H1 (cell line): ENCODE results near the gene ARMC9. TPM values are rescaled to one million over a fixed set of nuclear protein-coding genes. Genes with fewer than 3 reads are reported as not detected.

ENCODE experiments used
- CTCF ChIA-PET: fragments of 300-600 bp; sonication (Branson Sonifier 250); formaldehyde crosslinking; loops from one replicate; lab custom pipeline; 2021; ENCODE audit not compliant: partially characterized antibody; lab: Charles Lee
- POLR2A ChIA-PET: fragments of 300-600 bp; sonication (Branson Sonifier 250); formaldehyde crosslinking; loops from one replicate; lab custom pipeline; 2021; ENCODE audit warnings: inconsistent platforms; ENCODE audit not compliant: partially characterized antibody; lab: Charles Lee
- DNase-seq, 2 experiments: peaks; one replicate each; pipeline versions ENCODE4 v3.0.0 to v3.0.0-alpha.2; 2010 to 2022; ENCODE audit warnings: low spot score in 2 of 2, low read depth in 1 of 2, mixed read lengths in 1 of 2
- FAIRE-seq: peaks from 2 replicates; lab custom pipeline; 2011; peaks lifted over from hg19 to GRCh38; lab: Jason Lieb, UNC
- H2AFZ ChIP-seq: 2 replicates; pipeline ENCODE4 v1.8.1; 2012; ENCODE audit warnings: low read length, inconsistent platforms
- H2AK5ac ChIP-seq: 2 replicates; pipeline ENCODE4 v1.6.1; 2013; ENCODE audit warnings: low read depth, low read length
- H2BK120ac ChIP-seq: replicated peaks from 2 replicates; pipeline ENCODE3; 2013; ENCODE audit warnings: low read depth, low read length, inconsistent platforms
- H2BK12ac ChIP-seq: 2 replicates; pipeline ENCODE4 v1.6.1; 2013; ENCODE audit warnings: low read depth, low read length
- H2BK15ac ChIP-seq: 2 replicates; pipeline ENCODE4 v1.6.1; 2013; ENCODE audit warnings: low read length
- H2BK20ac ChIP-seq: 2 replicates; pipeline ENCODE4 v1.6.1; 2013; ENCODE audit warnings: low read length
- H2BK5ac ChIP-seq: 2 replicates; pipeline ENCODE4 v1.6.1; 2013; ENCODE audit warnings: low read depth, low read length
- H3K14ac ChIP-seq: 2 replicates; pipeline ENCODE4 v1.6.1; 2013; ENCODE audit warnings: inconsistent platforms; ENCODE audit not compliant: insufficient read length
- H3K18ac ChIP-seq: 2 replicates; pipeline ENCODE4 v1.6.1; 2013; ENCODE audit warnings: low read length; ENCODE audit errors: extremely low read depth
- H3K23ac ChIP-seq: 2 replicates; pipeline ENCODE4 v1.6.1; 2013; ENCODE audit warnings: inconsistent platforms; ENCODE audit not compliant: insufficient read length
- H3K23me2 ChIP-seq: 2 replicates; pipeline ENCODE4 v1.6.1; 2013; ENCODE audit warnings: low read depth, low read length
- H3K27ac ChIP-seq: 2 replicates; pipeline ENCODE4 v1.6.1; 2011; ENCODE audit warnings: low read depth, low read length, inconsistent platforms
- H3K27me3 ChIP-seq, 4 experiments: replicated peaks in 1 of 4; 1 replicate in 1 of 4; 2 replicates in 3 of 4; pipeline versions ENCODE4 v1.6.1 to v1.8.1; 2011 to 2013; ENCODE audit warnings: low read length in 3 of 4, mild to moderate bottlenecking in 3 of 4, inconsistent platforms in 2 of 4, mixed read lengths in 2 of 4, moderate library complexity in 1 of 4; ENCODE audit not compliant: control insufficient read depth in 3 of 4, insufficient read depth in 3 of 4; ENCODE audit errors: extremely low read depth in 1 of 4
- H3K36me3 ChIP-seq, 4 experiments: 2 replicates each; pipeline versions ENCODE4 v1.6.1 to v1.8.1; 2011 to 2013; ENCODE audit warnings: mild to moderate bottlenecking in 4 of 4, low read length in 3 of 4, moderate library complexity in 2 of 4, control low read depth in 1 of 4, inconsistent platforms in 1 of 4; ENCODE audit not compliant: insufficient read depth in 4 of 4, control insufficient read depth in 2 of 4
- H3K4ac ChIP-seq: replicated peaks from 2 replicates; pipeline ENCODE3; 2013; ENCODE audit warnings: low read length, low read depth, mixed read lengths, inconsistent platforms; ENCODE audit not compliant: insufficient read length
- H3K4me1 ChIP-seq, 4 experiments: replicated peaks in 1 of 4; 1 replicate in 1 of 4; 2 replicates in 3 of 4; pipeline versions ENCODE4 v1.6.1 to v1.8.1; 2011 to 2013; ENCODE audit warnings: low read length in 3 of 4, inconsistent platforms in 2 of 4, mixed read lengths in 1 of 4; ENCODE audit not compliant: insufficient read depth in 4 of 4, control insufficient read depth in 3 of 4
- H3K4me2 ChIP-seq, 2 experiments: 2 replicates each; pipeline versions ENCODE4 v1.6.1 to v1.8.1; 2011 to 2013; ENCODE audit warnings: low read depth in 2 of 2, low read length in 2 of 2, control low read depth in 1 of 2, inconsistent platforms in 1 of 2, mild to moderate bottlenecking in 1 of 2; ENCODE audit not compliant: insufficient read depth in 1 of 2
- H3K4me3 ChIP-seq, 4 experiments: fragments of 200-600, 300-600 bp in 1 of 4; sonication (generic), shearing (Covaris generic), sonication (Bioruptor Twin) in 1 of 4; 2 replicates each; pipeline versions ENCODE4 v1.5.1 to v1.8.1; 2011 to 2016; ENCODE audit warnings: low read length in 4 of 4, low read depth in 3 of 4, control low read depth in 2 of 4, inconsistent platforms in 2 of 4, mild to moderate bottlenecking in 2 of 4, mixed read lengths in 1 of 4, moderate library complexity in 1 of 4; ENCODE audit not compliant: insufficient read depth in 2 of 4; ENCODE audit errors: extremely low read depth in 1 of 4
- H3K56ac ChIP-seq: replicated peaks from 2 replicates; pipeline ENCODE3; 2013; ENCODE audit warnings: low read depth, mild to moderate bottlenecking, mixed read lengths, low read length, inconsistent platforms; ENCODE audit not compliant: insufficient read length
- H3K79me1 ChIP-seq: 2 replicates; pipeline ENCODE4 v1.6.1; 2013; ENCODE audit warnings: low read depth, low read length, control low read depth
- H3K79me2 ChIP-seq, 2 experiments: 2 replicates each; pipeline versions ENCODE4 v1.6.1 to v1.8.1; 2012 to 2013; ENCODE audit warnings: low read length in 2 of 2, mild to moderate bottlenecking in 2 of 2, inconsistent platforms in 1 of 2; ENCODE audit not compliant: insufficient read depth in 2 of 2, control insufficient read depth in 1 of 2
- H3K9ac ChIP-seq, 4 experiments: replicated peaks in 1 of 4; 1 replicate in 1 of 4; 2 replicates in 3 of 4; pipeline versions ENCODE4 v1.6.1 to v1.8.1; 2011 to 2013; ENCODE audit warnings: low read depth in 3 of 4, low read length in 3 of 4, control low read depth in 2 of 4, mild to moderate bottlenecking in 2 of 4, moderate library complexity in 2 of 4, inconsistent platforms in 1 of 4; ENCODE audit errors: extremely low read depth in 1 of 4
- H3K9me3 ChIP-seq, 2 experiments: 2 replicates each; pipeline versions ENCODE4 v1.6.1 to v1.8.1; 2012 to 2013; ENCODE audit warnings: mild to moderate bottlenecking in 2 of 2, moderate library complexity in 2 of 2, control low read depth in 1 of 2, inconsistent platforms in 1 of 2, low read depth in 1 of 2, low read length in 1 of 2, mixed read lengths in 1 of 2; ENCODE audit not compliant: insufficient read depth in 2 of 2
- H4K20me1 ChIP-seq, 2 experiments: replicated peaks in 1 of 2; 2 replicates each; pipeline versions ENCODE3 to v1.8.1; 2011 to 2013; ENCODE audit warnings: inconsistent platforms in 2 of 2, low read length in 2 of 2, mild to moderate bottlenecking in 1 of 2; ENCODE audit not compliant: insufficient read depth in 2 of 2, control insufficient read depth in 1 of 2
- H4K5ac ChIP-seq: 2 replicates; pipeline ENCODE4 v1.6.1; 2013; ENCODE audit warnings: low read length, low read depth, mixed read lengths, inconsistent platforms; ENCODE audit not compliant: insufficient read length
- H4K8ac ChIP-seq: 2 replicates; pipeline ENCODE4 v1.8.0; 2013; ENCODE audit warnings: mild to moderate bottlenecking, moderate library complexity, low read length, inconsistent platforms; ENCODE audit not compliant: insufficient read depth; ENCODE audit errors: extremely low read depth
- H4K91ac ChIP-seq: replicated peaks from 2 replicates; pipeline ENCODE3; 2013; ENCODE audit warnings: low read length, mixed read lengths, inconsistent platforms; ENCODE audit not compliant: insufficient read length
- CBX8 ChIP-seq: fragments of 300-800, 300-1000 bp; sonication (generic); IDR thresholded peaks from 2 replicates; pipeline ENCODE4 v1.7.1; 2016; ENCODE audit warnings: low read depth, low read length, borderline replicate concordance
- CEBPB ChIP-seq: IDR thresholded peaks from 2 replicates; pipeline ENCODE4 v1.6.1; 2012; ENCODE audit warnings: low read depth, low read length
- CTBP2 ChIP-seq: IDR thresholded peaks from 2 replicates; pipeline ENCODE4 v1.7.0; 2011; ENCODE audit warnings: borderline replicate concordance, mild to moderate bottlenecking, moderate library complexity, mixed read lengths, low read length; ENCODE audit not compliant: insufficient read depth, insufficient read length
- FOSL1 ChIP-seq: IDR thresholded peaks from 2 replicates; pipeline ENCODE4 v1.6.1; 2011; ENCODE audit warnings: mild to moderate bottlenecking, low read depth, low read length, moderate library complexity; ENCODE audit not compliant: insufficient read depth
- KDM1A ChIP-seq: fragments of 200-600, 300-600 bp; sonication (generic); IDR thresholded peaks from 2 replicates; pipeline ENCODE4 v1.7.1; 2016; ENCODE audit warnings: mild to moderate bottlenecking, low read length, borderline replicate concordance
- SP1 ChIP-seq: IDR thresholded peaks from 2 replicates; pipeline ENCODE4 v1.6.1; 2011; ENCODE audit warnings: low read depth, low read length
- SUZ12 ChIP-seq: fragments of 200-600 bp; sonication (generic); IDR thresholded peaks from 2 replicates; pipeline ENCODE4 v1.6.1; 2012; ENCODE audit warnings: mild to moderate bottlenecking, inconsistent platforms, low read length, moderate library complexity, mixed read lengths
- WGBS, 2 experiments: shearing (Covaris generic) in 1 of 2; methylation state at CpG; one replicate each; pipeline versions ENCODE4 v1.1.6 to v1.1.7; 2013 to 2015; ENCODE audit warnings: low lambda C conversion rate in 2 of 2, mixed read lengths in 2 of 2, inconsistent platforms in 1 of 2, low coverage in 1 of 2, missing lambda C conversion rate in 1 of 2; ENCODE audit not compliant: insufficient replicate concordance in 2 of 2, insufficient coverage in 1 of 2, insufficient read length in 1 of 2; ENCODE audit errors: extremely low coverage in 1 of 2, missing lambda C conversion rate in 1 of 2; 5-methylcytosine and 5-hydroxymethylcytosine counted together
- polyA plus RNA-seq, 7 experiments: library from polyadenylated mRNA; depleted of rRNA in 3 of 7; stranded (reverse) in 5 of 7; unstranded in 2 of 7; fragments of >200 nt in 5 of 7; fragments of 200-250 nt in 2 of 7; gene quantifications; 1 replicate in 5 of 7; 2 replicates in 1 of 7; 4 replicates in 1 of 7; pipeline versions ENCODE4 v1.2.1 to v1.2.3, GENCODE V29; 2011 to 2013; ENCODE audit warnings: missing spikeins in 2 of 7, mixed read lengths in 2 of 7
- total RNA-seq: library from RNA; stranded (reverse); fragmentation: NEBNext Ultra II Directional; extraction: Animal tissue kit (Norgen Biotek cat#: 25700); gene quantifications from 2 replicates; pipeline ENCODE4 v1.2.1, GENCODE V29; 2021
- TF ChIP-seq, protein P1 (sequence below), 3 experiments: IDR thresholded peaks; 1 replicate in 2 of 3; 2 replicates in 1 of 3; pipeline versions ENCODE4 v1.5.1 to v1.6.1; 2011; ENCODE audit warnings: low read length in 3 of 3, mild to moderate bottlenecking in 3 of 3, inconsistent platforms in 2 of 3, low read depth in 1 of 3, moderate library complexity in 1 of 3; ENCODE audit not compliant: insufficient read depth in 1 of 3; ENCODE audit errors: control extremely low read depth in 1 of 3
- TF ChIP-seq, protein P2 (sequence below): IDR thresholded peaks from 2 replicates; pipeline ENCODE4 v1.6.1; 2012; ENCODE audit warnings: low read length, inconsistent platforms

ARMC9 gene
- total and polyA plus RNA-seq, 2 of the 8 experiments (the other 6 are each of a cell fraction or from before 2014, with no cell fraction given) = 23.2 to 36.1 TPM

DNA sequence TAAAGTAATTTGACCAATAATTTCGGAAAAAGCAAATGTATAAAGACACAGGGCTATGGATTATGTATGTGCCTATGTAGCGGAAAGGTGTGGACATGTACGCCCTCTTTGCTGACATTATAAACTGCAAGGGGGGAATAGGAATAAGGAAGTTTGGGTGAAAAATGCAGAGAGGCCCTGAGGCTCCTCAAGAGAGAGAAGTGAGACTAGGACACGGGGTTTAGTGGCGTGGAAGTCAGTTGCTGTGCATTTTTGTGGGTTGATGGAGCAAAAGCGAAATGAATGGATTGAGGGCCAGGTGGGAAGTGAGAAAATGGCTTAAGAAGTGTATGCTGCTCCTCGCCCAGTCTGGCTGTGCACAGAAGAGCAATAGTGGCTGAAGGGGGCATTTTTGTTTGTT is 100.8 kb downstream of the ARMC9 start:
- H3K9ac ChIP-seq = no peak overlapping the region
- no peak overlapping the region for H3K4me3 ChIP-seq
- H2BK12ac ChIP-seq = no peak overlapping the region
- no peaks in the 10 kb centered on the region for H3K79me1 ChIP-seq
- 87% methylated on average over 7 of the region's 7 CpGs; no CpG with 5 or more reads in 1 of the 2 experiments for WGBS, 2 experiments
- H2BK15ac ChIP-seq = no peak overlapping the region
- H3K56ac ChIP-seq = no peak overlapping the region
- FAIRE-seq (no peak), DNase-seq (no peak)
- H3K18ac ChIP-seq = no peak overlapping the region
- H3K27ac ChIP-seq = no peak overlapping the region
- no peak overlapping the region for H2BK120ac ChIP-seq
- H3K4ac ChIP-seq = no peak overlapping the region
- no peak overlapping the region for H4K91ac ChIP-seq
- no peak overlapping the region for H4K5ac ChIP-seq
- H2BK5ac ChIP-seq = no peak overlapping the region
- H2AFZ ChIP-seq = no peak overlapping the region
- H2BK20ac ChIP-seq = no peak overlapping the region
- H2AK5ac ChIP-seq = no peak overlapping the region
- no peaks in the 10 kb centered on the region for H3K23me2 ChIP-seq
- H3K36me3 ChIP-seq = 0 out of 8 replicates have a peak, but pooled peaks cover 0 to 2% (median 0%) of the 10 kb centered on the region in 4 experiments
- peaks cover 0 to 9% (median 3%) of the 10 kb centered on the region in 4 experiments; a peak in 2 of 7 replicates for H3K4me1 ChIP-seq
- no peak overlapping the region for H3K4me2 ChIP-seq
- ChIA-PET POLR2A (interaction anchor here (0.8 to 1.9 kb wide), 4 partner anchors 18 to 165 kb away, joined by 3 to 5 read pairs (median 4); partner anchors contain the start of genes B3GNT7 and NCL), CTCF (interaction anchor here (0.6 to 4.9 kb wide), 24 partner anchors 8 to 153 kb away, joined by 3 to 37 read pairs (median 6); partner anchors contain the start of gene B3GNT7)
- no peaks in the 10 kb centered on the region for H3K79me2 ChIP-seq
- H4K20me1 ChIP-seq = no peaks in the 10 kb centered on the region
- no peaks in the 10 kb centered on the region for H3K9me3 ChIP-seq
- no peak overlapping the region for H4K8ac ChIP-seq
- H3K27me3 ChIP-seq = no peaks in the 10 kb centered on the region
- no peak overlapping the region for H3K23ac ChIP-seq
- no peak overlapping the region for H3K14ac ChIP-seq
- no peak for TF ChIP-seq CBX8
- TF ChIP-seq, protein P1, sequence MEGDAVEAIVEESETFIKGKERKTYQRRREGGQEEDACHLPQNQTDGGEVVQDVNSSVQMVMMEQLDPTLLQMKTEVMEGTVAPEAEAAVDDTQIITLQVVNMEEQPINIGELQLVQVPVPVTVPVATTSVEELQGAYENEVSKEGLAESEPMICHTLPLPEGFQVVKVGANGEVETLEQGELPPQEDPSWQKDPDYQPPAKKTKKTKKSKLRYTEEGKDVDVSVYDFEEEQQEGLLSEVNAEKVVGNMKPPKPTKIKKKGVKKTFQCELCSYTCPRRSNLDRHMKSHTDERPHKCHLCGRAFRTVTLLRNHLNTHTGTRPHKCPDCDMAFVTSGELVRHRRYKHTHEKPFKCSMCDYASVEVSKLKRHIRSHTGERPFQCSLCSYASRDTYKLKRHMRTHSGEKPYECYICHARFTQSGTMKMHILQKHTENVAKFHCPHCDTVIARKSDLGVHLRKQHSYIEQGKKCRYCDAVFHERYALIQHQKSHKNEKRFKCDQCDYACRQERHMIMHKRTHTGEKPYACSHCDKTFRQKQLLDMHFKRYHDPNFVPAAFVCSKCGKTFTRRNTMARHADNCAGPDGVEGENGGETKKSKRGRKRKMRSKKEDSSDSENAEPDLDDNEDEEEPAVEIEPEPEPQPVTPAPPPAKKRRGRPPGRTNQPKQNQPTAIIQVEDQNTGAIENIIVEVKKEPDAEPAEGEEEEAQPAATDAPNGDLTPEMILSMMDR (IDR thresholded peaks at IDR 0.05; ENCODE audit: control extremely low read depth in 1 of 3, insufficient read depth in 1 of 3, low read depth in 1 of 3, low read length in 3 of 3) = no peak
- no peak for TF ChIP-seq SP1
- TF ChIP-seq SUZ12 = no peak
- TF ChIP-seq CTBP2 = no peak
- no peak for TF ChIP-seq FOSL1
- no peak for TF ChIP-seq CEBPB
- TF ChIP-seq, protein P2, sequence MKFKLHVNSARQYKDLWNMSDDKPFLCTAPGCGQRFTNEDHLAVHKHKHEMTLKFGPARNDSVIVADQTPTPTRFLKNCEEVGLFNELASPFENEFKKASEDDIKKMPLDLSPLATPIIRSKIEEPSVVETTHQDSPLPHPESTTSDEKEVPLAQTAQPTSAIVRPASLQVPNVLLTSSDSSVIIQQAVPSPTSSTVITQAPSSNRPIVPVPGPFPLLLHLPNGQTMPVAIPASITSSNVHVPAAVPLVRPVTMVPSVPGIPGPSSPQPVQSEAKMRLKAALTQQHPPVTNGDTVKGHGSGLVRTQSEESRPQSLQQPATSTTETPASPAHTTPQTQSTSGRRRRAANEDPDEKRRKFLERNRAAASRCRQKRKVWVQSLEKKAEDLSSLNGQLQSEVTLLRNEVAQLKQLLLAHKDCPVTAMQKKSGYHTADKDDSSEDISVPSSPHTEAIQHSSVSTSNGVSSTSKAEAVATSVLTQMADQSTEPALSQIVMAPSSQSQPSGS = no peak
- TF ChIP-seq KDM1A = no peak
